GM21423 (cell line): ENCODE data around the gene CFAP161.
"Not testable (repeated sequence)": the region's sequence is repeated elsewhere in the genome, so short reads cannot be mapped to it uniquely, and the experiment has no call there.

ENCODE experiments used
- ATAC-seq: cut with Tn5 transposase; IDR thresholded peaks from one replicate; pipeline ENCODE4 v1.9.1; 2021; ENCODE audit warnings: mild to moderate bottlenecking, moderate library complexity; ENCODE audit not compliant: unreplicated experiment

CFAP161 gene

DNA sequence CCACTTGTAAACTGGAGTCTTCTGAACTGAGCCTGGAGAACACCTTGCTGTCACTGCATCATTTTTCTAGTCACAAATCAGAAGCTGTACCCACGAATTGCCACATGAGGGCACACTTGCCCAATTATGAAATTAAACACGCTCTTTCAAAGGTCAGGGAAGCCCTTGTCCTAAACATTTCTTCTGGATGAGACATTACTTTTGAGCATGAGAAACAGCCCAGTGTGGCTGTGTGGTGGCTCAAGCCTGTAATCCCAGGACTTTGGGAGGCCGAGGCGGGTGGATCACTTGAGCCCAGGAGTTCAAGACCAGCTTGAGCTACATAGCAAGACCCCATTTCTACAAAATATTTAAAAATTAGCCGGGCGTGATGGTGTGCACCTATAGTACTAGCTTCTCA, 27.5 kb upstream of the CFAP161 start:
- ATAC-seq: no peak

DNA sequence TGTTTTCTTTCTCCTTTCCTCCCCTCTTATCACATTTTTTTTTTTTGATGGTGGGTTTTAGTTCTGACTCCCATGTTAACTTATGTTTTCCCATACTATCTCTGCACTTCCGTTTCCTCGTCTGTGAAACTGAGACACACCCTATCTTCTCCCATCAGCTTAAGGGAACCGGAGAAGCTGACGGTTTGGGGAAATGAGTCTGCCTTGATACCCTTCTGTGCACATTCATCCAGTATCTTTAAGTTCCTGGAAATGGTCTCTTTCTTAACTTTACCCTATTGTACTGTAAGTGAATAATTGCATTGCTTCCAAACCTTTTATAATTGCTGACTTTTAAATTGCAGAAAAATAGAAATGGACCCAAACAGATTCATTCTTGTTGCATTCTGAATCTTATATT, 26.2 kb upstream of the CFAP161 start:
- ATAC-seq: no peak

GRCh38 chr15:81108427-81108826, 25.6 kb upstream of the CFAP161 start:
- no peak for ATAC-seq

- no peak for ATAC-seq
These were observed 23.1 kb upstream of the CFAP161 start for GRCh38 chr15:81111018-81111417.

GRCh38 chr15:81111510-81112470, 22.3 kb upstream of the CFAP161 start:
- ATAC-seq: peak; percentile 93

DNA sequence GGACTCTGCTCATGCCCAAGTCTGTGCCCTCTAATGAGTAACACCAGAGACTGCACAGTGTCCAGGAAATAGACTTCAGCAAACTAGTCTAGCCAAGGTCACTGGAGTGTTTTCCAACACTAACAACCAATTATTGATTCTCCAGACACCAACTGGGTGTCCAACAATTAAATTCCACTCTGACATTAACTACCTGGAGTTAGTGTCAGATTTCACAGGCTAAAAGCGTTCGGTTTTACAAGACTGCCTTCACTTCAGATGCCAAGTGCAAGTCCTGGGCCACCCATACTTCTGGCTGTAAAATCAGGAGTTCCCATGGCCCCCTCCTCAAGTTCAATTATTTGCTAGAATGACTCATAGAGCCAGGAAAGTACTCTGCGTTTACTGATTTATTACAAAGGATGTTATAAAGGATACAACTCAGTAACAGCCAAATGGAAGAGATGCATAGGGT, 20.8 kb upstream of the CFAP161 start:
- ATAC-seq: no peak

DNA sequence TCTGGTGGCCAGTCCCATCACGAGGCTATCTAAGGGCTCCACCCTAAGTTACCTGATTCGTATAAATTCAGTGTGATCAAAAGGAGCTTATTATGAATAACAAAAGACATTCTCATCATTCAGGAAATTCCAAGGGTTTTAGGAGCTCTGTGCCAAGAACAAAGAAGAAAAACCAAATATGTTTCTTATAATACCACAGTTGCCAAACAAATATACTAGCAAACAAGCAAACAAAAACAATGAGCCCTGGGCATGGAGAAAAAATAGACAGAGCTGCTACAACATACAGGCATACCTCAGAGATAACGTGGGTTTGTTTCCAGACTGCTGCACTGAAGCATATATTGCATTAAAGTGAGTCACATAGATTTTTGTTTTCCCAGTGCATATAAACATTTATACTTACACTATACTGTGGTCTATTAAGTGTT, 20.2 kb upstream of the CFAP161 start:
- no peak for ATAC-seq

DNA sequence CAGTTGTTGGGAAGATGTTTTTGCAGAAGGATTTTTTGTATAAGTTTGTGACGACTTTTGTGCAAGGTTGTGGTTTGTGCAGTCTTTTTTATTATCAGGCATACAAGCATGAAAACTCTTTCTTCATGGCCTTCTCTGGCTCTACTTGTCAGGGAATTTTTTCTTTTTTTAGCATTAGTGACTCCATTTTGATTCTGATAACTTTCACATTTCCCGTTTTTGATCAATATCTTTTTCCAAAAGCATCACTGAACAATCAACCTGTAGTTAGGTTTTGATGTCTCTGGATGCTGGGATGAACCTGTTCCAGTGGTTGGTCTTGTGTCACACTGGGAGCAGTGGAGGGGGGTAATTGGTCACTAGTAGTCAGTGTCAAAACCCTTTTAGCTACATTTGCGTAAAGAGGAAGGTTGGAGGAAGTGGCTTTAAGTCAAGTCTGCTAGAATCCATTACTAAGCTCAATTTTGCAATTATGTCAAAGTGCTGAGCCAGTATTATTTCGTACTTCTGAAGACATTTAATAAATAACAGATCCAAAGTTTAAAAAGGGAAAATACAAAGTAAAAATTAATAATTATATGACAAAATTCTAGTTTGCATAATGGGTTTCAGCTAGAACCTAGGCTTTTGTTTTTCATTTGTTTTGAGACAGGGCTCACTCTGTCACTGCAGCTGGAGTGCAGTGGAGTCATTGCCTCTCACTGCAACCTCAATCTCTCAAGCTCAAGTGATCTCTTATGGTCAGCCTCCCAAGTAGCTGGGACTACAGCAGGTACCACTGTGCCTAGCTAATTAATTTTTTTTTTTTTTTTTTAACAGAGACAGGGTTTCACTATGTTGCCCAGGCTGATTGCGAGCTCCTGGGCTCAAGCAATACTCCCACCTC, 18.8 kb upstream of the CFAP161 start:
- no peak for ATAC-seq

DNA sequence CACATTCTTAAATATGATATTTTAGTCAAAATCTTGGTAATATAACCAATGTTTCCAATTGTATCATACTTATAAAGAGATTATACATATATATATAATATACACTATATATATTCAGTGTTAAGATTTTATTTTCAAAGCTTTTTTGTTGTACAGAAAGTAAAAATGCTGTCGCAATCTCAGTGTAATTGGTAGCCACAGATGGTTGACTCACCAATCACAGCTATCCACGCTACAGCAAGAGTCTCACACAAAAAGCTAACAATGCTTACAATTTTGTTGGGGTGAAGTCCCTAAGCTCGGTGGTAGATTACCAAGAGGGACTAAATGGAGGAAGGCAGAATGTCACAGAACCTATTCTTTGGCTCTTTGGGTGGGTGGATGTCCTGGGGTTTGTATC, 16.9 kb upstream of the CFAP161 start:
- ATAC-seq: no peak

DNA sequence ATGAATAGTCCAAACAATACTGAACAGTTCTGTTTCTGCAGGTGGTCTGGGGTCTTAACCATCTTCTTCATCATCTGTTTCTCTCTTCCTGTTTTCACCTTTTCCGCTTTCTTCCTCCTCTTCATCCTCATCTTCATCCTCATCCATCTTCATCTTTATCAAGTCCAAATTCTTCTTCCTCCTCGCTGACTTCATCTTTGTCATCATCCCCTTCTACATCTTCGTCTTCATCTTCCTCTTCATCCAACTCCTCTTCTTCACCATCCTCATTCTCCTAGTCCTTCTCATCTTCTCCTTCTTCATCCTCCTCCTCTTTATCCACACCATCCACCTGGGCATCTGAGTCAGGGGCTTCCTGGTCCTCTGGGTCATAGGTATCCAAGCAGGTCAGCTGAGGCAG, 16.5 kb upstream of the CFAP161 start:
- ATAC-seq: no peak

DNA sequence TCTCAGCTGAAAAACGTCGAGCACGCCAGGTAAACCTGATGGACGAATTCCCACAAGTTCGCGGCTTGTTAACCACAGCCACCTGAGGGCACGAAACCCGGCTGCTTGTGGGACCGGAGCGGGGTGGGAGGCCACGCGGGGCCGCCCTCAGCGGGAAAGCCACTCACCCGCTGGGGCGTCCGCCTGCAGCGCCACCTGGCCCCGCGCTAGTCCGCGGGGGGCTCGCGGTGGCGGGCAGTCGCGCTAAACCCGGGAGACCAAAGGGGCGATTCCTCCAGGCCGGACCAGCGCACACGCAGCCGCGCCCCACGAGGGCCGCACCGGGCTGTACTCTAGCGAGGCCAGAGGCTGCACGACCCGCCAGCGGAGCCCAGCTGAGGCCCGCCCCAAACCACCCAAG, 15.7 kb upstream of the CFAP161 start:
- no peak for ATAC-seq

GRCh38 chr15:81120069-81120468, 14.0 kb upstream of the CFAP161 start:
- no peak for ATAC-seq

DNA sequence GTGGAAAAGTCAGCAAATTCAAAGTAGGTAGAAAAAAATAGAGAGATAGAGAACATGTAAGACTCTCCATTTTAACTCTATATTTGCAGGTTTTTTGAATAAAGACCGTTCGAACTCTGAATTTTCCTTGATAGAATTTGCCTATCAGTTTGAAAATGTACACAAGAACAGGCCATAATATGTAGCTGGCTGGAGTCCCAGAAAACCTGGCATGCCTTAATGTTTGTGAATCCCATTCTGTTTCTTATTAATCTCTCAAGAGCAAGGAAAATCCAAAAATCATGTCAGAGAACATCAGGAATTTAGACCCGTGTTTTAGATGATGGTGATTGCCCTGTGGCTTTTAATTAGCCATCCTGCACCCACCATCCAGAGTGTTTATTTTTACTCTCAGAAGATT, 7.2 kb upstream of the CFAP161 start:
- ATAC-seq: no peak

- not testable (repeated sequence) for ATAC-seq
These were observed 7.4 kb downstream of the CFAP161 start for GRCh38 chr15:81141478-81141877.

DNA sequence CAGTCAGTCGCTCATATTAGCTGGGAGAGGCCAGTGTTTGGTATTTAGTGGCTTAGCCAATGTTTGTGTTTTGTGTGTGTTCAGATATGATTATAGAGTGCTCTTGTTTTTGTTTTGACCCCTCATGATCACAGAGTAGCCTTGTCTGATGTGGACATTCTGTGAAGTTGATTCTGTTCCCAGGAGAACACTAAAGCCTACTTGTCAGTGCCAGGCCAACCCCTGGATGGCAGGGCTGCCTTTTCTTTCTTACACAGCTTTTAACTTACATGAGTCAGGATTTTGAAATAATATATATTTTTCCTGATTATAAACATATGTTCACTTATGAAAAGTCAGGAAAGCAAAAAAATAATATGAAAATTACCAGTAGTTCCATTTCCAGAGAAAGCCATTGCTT, 11.9 kb downstream of the CFAP161 start:
- no peak for ATAC-seq

- no peak for ATAC-seq
These were observed 12.4 kb downstream of the CFAP161 start for GRCh38 chr15:81146466-81146865.

- ATAC-seq: no peak
These were observed 17.3 kb downstream of the CFAP161 start for GRCh38 chr15:81151389-81151788.

DNA sequence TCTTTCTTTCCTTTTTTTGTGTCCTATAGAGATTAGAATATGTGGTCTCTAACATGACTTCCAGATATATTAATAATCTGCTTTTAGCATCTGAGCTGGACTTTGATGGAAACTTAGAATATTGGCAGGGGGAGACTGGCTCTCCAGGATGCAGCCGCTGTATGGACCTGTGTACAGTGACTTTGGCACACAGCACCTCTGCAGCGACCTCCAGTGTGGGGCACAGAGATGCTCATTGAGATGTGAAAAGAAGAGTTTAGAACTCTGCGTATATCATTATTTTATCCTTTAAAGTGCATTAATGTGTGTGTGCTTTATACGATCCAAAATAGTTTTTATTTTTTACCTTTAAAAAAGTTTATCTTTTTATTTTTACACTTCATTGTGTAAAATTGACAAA, 18.3 kb downstream of the CFAP161 start:
- no peak for ATAC-seq

- ATAC-seq: no peak
These were observed 18.7 kb downstream of the CFAP161 start for GRCh38 chr15:81152799-81153198.

- ATAC-seq: no peak
These were observed 21.5 kb downstream of the CFAP161 start for GRCh38 chr15:81155375-81156218.

- no peak for ATAC-seq
These were observed 22.3 kb downstream of the CFAP161 start for GRCh38 chr15:81156324-81156723.
